Endothelial cell of umbilical vein (primary cell): ENCODE data around the gene CEP128. TPM values are rescaled to one million over a fixed set of nuclear protein-coding genes. Genes with fewer than 3 reads are reported as not detected.

Source experiments
- BruUV-seq: library from RNA; stranded (reverse); fragments of 400-500 nt; replicated peaks from 2 replicates; lab custom pipeline; 2021; lab: Mats Ljungman, UMichigan
- CTCF ChIA-PET: fragments of 300-600, 350-600 bp; sonication (Branson Sonifier 250); formaldehyde crosslinking; loops from one replicate; lab custom pipeline; 2021; ENCODE audit warnings: antibody characterized with exemption, inconsistent platforms; lab: Charles Lee
- POLR2A ChIA-PET: fragments of 300-600, 350-600 bp; sonication (Branson Sonifier 250); formaldehyde crosslinking; loops from one replicate; lab custom pipeline; 2021; ENCODE audit warnings: antibody characterized with exemption, inconsistent platforms; lab: Charles Lee
- DNase-seq: peaks from one replicate; pipeline ENCODE4 v3.0.0-alpha.2; 2011; ENCODE audit warnings: low read depth, low spot score
- FAIRE-seq: peaks from 2 replicates; lab custom pipeline; 2011; peaks lifted over from hg19 to GRCh38; lab: Jason Lieb, UNC
- H2AFZ ChIP-seq: 2 replicates; pipeline ENCODE4 v1.6.0; 2012; ENCODE audit warnings: low read depth, low read length, control low read depth, inconsistent platforms
- H3K27ac ChIP-seq: 2 replicates; pipeline ENCODE4 v1.5.1; 2011; ENCODE audit warnings: low read depth, mild to moderate bottlenecking, control low read depth, low read length, moderate library complexity; ENCODE audit not compliant: insufficient read depth
- H3K27me3 ChIP-seq, 2 experiments: 2 replicates each; pipeline versions ENCODE4 v1.6.0 to v1.6.1; 2011; ENCODE audit warnings: low read length in 2 of 2, mixed read lengths in 1 of 2; ENCODE audit not compliant: control insufficient read depth in 2 of 2, insufficient read depth in 2 of 2
- H3K36me3 ChIP-seq, 2 experiments: 2 replicates in 1 of 2; 3 replicates in 1 of 2; pipeline ENCODE4 v1.5.1; 2011; ENCODE audit warnings: low read length in 2 of 2, mild to moderate bottlenecking in 1 of 2, moderate library complexity in 1 of 2; ENCODE audit not compliant: control insufficient read depth in 2 of 2, insufficient read depth in 2 of 2; ENCODE audit errors: extremely low read depth in 1 of 2
- H3K4me1 ChIP-seq: 3 replicates; pipeline ENCODE4 v1.5.1; 2011; ENCODE audit warnings: mild to moderate bottlenecking, low read length; ENCODE audit not compliant: control insufficient read depth, insufficient read depth; ENCODE audit errors: extremely low read depth
- H3K4me2 ChIP-seq: 2 replicates; pipeline ENCODE4 v1.6.1; 2011; ENCODE audit warnings: low read length, control low read depth, mixed read lengths; ENCODE audit not compliant: insufficient read depth
- H3K4me3 ChIP-seq, 3 experiments: fragments of 200-600 bp in 1 of 3; sonication (generic), shearing (Covaris generic) in 1 of 3; replicated peaks in 1 of 3; 2 replicates each; pipeline ENCODE4 v1.5.1; 2011 to 2016; ENCODE audit warnings: control low read depth in 3 of 3, low read length in 3 of 3, mild to moderate bottlenecking in 2 of 3, inconsistent platforms in 1 of 3, low read depth in 1 of 3, moderate library complexity in 1 of 3; ENCODE audit not compliant: insufficient read depth in 1 of 3
- H3K79me2 ChIP-seq: 2 replicates; pipeline ENCODE4 v1.6.0; 2012; ENCODE audit warnings: low read length, inconsistent platforms; ENCODE audit not compliant: control insufficient read depth, insufficient read depth
- H3K9ac ChIP-seq: replicated peaks from 2 replicates; pipeline ENCODE3; 2011; ENCODE audit warnings: low read length, control low read depth; ENCODE audit not compliant: insufficient read depth; ENCODE audit errors: extremely low read depth
- H3K9me1 ChIP-seq: replicated peaks from 3 replicates; pipeline ENCODE4 v1.6.0; 2011; ENCODE audit warnings: mild to moderate bottlenecking, low read length; ENCODE audit not compliant: control insufficient read depth, insufficient read depth; ENCODE audit errors: extremely low read depth
- H3K9me3 ChIP-seq: replicated peaks from 2 replicates; pipeline ENCODE4 v1.5.1; 2012; ENCODE audit warnings: low read length, inconsistent platforms; ENCODE audit not compliant: control insufficient read depth, insufficient read depth
- H4K20me1 ChIP-seq: replicated peaks from 2 replicates; pipeline ENCODE3; 2011; ENCODE audit warnings: mild to moderate bottlenecking, low read length; ENCODE audit not compliant: control insufficient read depth, insufficient read depth; ENCODE audit errors: extremely low read depth
- EZH2 ChIP-seq: IDR thresholded peaks from 2 replicates; pipeline ENCODE4 v1.6.1; 2012; ENCODE audit warnings: borderline replicate concordance, low read depth, mild to moderate bottlenecking, moderate library complexity, low read length, inconsistent platforms; ENCODE audit not compliant: severe bottlenecking
- FOS ChIP-seq: IDR thresholded peaks from 2 replicates; pipeline ENCODE4 v1.6.1; 2011; ENCODE audit warnings: mild to moderate bottlenecking, low read length, moderate library complexity, borderline replicate concordance; ENCODE audit not compliant: insufficient read depth
- GATA2 ChIP-seq: IDR thresholded peaks from 2 replicates; pipeline ENCODE4 v1.7.0; 2011; ENCODE audit warnings: low read depth, mild to moderate bottlenecking, moderate library complexity, mixed read lengths, low read length; ENCODE audit not compliant: insufficient read length, insufficient read depth
- JUN ChIP-seq: IDR thresholded peaks from 2 replicates; pipeline ENCODE4 v1.6.1; 2011; ENCODE audit warnings: borderline replicate concordance, low read depth; ENCODE audit not compliant: insufficient read length, insufficient read depth
- MYC ChIP-seq: IDR thresholded peaks from one replicate; pipeline ENCODE4 v1.6.1; 2011; ENCODE audit warnings: mild to moderate bottlenecking, low read depth, low read length
- POLR2A ChIP-seq: IDR thresholded peaks from 2 replicates; pipeline ENCODE4 v1.6.1; 2012; ENCODE audit warnings: low read depth, mild to moderate bottlenecking, control low read depth, low read length
- POLR2AphosphoS5 ChIP-seq: IDR thresholded peaks from 2 replicates; pipeline ENCODE4 v1.6.1; 2012; ENCODE audit warnings: low read depth, mild to moderate bottlenecking, control low read depth, low read length, moderate library complexity; ENCODE audit not compliant: insufficient read depth
- dilution Hi-C: fragments of 300-500 bp; cut with MboI; formaldehyde crosslinking; loops from one replicate; pipeline ENCODE4 v1.15.0; 2019; ENCODE audit warnings: low sequenced_read_pairs; ENCODE audit not compliant: extremely low pct_ligation_motif_present
- intact Hi-C: fragments of 100-400 bp; cut with micrococcal nuclease; formaldehyde crosslinking; loops from one replicate; pipeline ENCODE4 v1.10.0; 2022
- polyA plus RNA-seq, 4 experiments: library from polyadenylated mRNA; depleted of rRNA in 3 of 4; stranded (reverse) in 3 of 4; unstranded in 1 of 4; fragments of >200 nt; gene quantifications; 2 replicates each; pipeline versions ENCODE4 v1.2.1 to v1.2.3, GENCODE V29; 2011 to 2012; ENCODE audit warnings: missing spikeins in 1 of 4
- total RNA-seq: library from RNA; stranded (reverse); gene quantifications from 2 replicates; pipeline ENCODE4 v1.2.3, GENCODE V29; 2021
- TF ChIP-seq, protein P1 (sequence below), 2 donors: IDR thresholded peaks; 1 replicate in 1 of 2; 2 replicates in 1 of 2; pipeline ENCODE4 v1.5.1; 2011; ENCODE audit warnings: low read length in 2 of 2, mild to moderate bottlenecking in 2 of 2, moderate library complexity in 2 of 2, control low read depth in 1 of 2, inconsistent platforms in 1 of 2, low read depth in 1 of 2; ENCODE audit not compliant: insufficient read depth in 1 of 2; ENCODE audit errors: extremely low read depth in 1 of 2
- TF ChIP-seq, protein P2 (sequence below): IDR thresholded peaks from 2 replicates; pipeline ENCODE4 v1.6.1; 2011; ENCODE audit not compliant: insufficient read depth, insufficient read length

CEP128 gene
- total and polyA plus RNA-seq, 2 donors (not counting 3 experiments of a cell fraction or from before 2014, with no cell fraction given): 0.91 to 23.7 TPM

DNA sequence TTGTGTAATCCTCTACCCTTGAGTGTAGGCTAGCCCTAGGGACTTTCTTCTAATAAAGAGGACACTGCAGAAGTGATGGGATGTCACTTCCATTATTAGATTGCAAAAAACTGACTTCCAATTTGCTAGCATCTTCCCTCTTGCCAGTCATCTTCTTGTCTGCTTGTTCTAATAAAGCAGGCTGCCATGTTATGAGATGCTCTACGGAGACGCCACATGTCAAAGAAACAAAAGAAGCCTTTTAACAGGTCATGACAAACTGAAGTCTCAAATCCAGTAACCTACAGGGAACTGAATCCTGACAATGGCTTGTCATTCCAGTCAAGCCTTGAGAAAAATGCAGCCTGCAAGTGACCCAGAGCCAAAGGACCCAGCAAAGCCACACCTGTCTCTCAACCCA, 76.0 kb downstream of the CEP128 start:
- TF ChIP-seq EZH2 (no peak), JUN (no peak), POLR2A (no peak), POLR2AphosphoS5 (no peak), MYC (no peak), FOS (no peak), GATA2 (no peak)
- TF ChIP-seq, protein P1, sequence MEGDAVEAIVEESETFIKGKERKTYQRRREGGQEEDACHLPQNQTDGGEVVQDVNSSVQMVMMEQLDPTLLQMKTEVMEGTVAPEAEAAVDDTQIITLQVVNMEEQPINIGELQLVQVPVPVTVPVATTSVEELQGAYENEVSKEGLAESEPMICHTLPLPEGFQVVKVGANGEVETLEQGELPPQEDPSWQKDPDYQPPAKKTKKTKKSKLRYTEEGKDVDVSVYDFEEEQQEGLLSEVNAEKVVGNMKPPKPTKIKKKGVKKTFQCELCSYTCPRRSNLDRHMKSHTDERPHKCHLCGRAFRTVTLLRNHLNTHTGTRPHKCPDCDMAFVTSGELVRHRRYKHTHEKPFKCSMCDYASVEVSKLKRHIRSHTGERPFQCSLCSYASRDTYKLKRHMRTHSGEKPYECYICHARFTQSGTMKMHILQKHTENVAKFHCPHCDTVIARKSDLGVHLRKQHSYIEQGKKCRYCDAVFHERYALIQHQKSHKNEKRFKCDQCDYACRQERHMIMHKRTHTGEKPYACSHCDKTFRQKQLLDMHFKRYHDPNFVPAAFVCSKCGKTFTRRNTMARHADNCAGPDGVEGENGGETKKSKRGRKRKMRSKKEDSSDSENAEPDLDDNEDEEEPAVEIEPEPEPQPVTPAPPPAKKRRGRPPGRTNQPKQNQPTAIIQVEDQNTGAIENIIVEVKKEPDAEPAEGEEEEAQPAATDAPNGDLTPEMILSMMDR (IDR thresholded peaks at IDR 0.05; ENCODE audit: extremely low read depth in 1 of 2, insufficient read depth in 1 of 2, low read depth in 1 of 2, low read length in 2 of 2): no peak
- TF ChIP-seq, protein P2, sequence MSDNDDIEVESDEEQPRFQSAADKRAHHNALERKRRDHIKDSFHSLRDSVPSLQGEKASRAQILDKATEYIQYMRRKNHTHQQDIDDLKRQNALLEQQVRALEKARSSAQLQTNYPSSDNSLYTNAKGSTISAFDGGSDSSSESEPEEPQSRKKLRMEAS: no peak
- CTCF ChIA-PET: no interaction called here

More for the DNA sequence above, 76.0 kb downstream of the CEP128 start:
- H3K9me3 ChIP-seq: no peaks in the 10 kb centered on the region
- no peaks in the 10 kb centered on the region for H3K4me1 ChIP-seq
- BruUV-seq: no TSS peak
- H3K27ac ChIP-seq: no peak overlapping the region
- H3K36me3 ChIP-seq: no peaks in the 10 kb centered on the region
- no peak overlapping the region for H2AFZ ChIP-seq
- dilution Hi-C loops: no loop called here
- no peaks in the 10 kb centered on the region for H3K9me1 ChIP-seq
- H3K4me3 ChIP-seq: no peak overlapping the region
- POLR2A ChIA-PET: no interaction called here
- DNase-seq (no peak), FAIRE-seq (no peak)
- no peaks in the 10 kb centered on the region for H4K20me1 ChIP-seq
- H3K9ac ChIP-seq: no peak overlapping the region
- no peaks in the 10 kb centered on the region for H3K79me2 ChIP-seq
- intact Hi-C loops: no loop called here
- no peak overlapping the region for H3K4me2 ChIP-seq
- no peaks in the 10 kb centered on the region for H3K27me3 ChIP-seq
